ENCODE results near the gene CRTAC1. TPM values are rescaled to one million over a fixed set of nuclear protein-coding genes. Genes with fewer than 3 reads are reported as not detected.

Gene CRTAC1
- total RNA-seq, 1 donor from 2014 or later = 0.06 TPM

GRCh38 chr10:98045785-98046389 is 15.5 kb upstream of the CRTAC1 start:
- DNase-seq (ENCODE audit: low read depth) = peak; percentile 10
- H3K4me3 ChIP-seq (ENCODE audit: low read depth, low read length) = no peak overlapping the region
- peak; percentile 94 for TF ChIP-seq CTCF (conservative IDR thresholded peaks at IDR 0.05; ENCODE audit: low read depth, low read length)

- peak; percentile 19 for DNase-seq (ENCODE audit: low read depth)
- TF ChIP-seq CTCF (conservative IDR thresholded peaks at IDR 0.05; ENCODE audit: low read depth, low read length) = peak; percentile 92
- no peak overlapping the region for H3K4me3 ChIP-seq (ENCODE audit: low read depth, low read length)
These were observed 11.1 kb upstream of the CRTAC1 start for GRCh38 chr10:98041352-98042043.

- no peak for TF ChIP-seq CTCF (conservative IDR thresholded peaks at IDR 0.05; ENCODE audit: low read depth, low read length)
- DNase-seq (ENCODE audit: low read depth) = peak; percentile 9
- no peak overlapping the region for H3K4me3 ChIP-seq (ENCODE audit: low read depth, low read length)
These were observed 9.4 kb upstream of the CRTAC1 start for GRCh38 chr10:98039690-98040381.

- no peak for DNase-seq (ENCODE audit: low read depth)
- H3K4me3 ChIP-seq (ENCODE audit: low read depth, low read length) = no peak overlapping the region
- no peak for TF ChIP-seq CTCF (conservative IDR thresholded peaks at IDR 0.05; ENCODE audit: low read depth, low read length)
These were observed 7.9 kb upstream of the CRTAC1 start for GRCh38 chr10:98038288-98038687.

- TF ChIP-seq CTCF (conservative IDR thresholded peaks at IDR 0.05; ENCODE audit: low read depth, low read length) = no peak
- no peak overlapping the region for H3K4me3 ChIP-seq (ENCODE audit: low read depth, low read length)
- no peak for DNase-seq (ENCODE audit: low read depth)
These were observed 5.2 kb upstream of the CRTAC1 start for GRCh38 chr10:98035599-98035998.

- TF ChIP-seq CTCF (conservative IDR thresholded peaks at IDR 0.05; ENCODE audit: low read depth, low read length) = no peak
- no peak overlapping the region for H3K4me3 ChIP-seq (ENCODE audit: low read depth, low read length)
- DNase-seq (ENCODE audit: low read depth) = peak; percentile 31
These were observed 3.1 kb upstream of the CRTAC1 start for GRCh38 chr10:98033515-98033914.
